OCI-LY1 (cell line): Measurements from ENCODE around the gene SOX5.

ENCODE experiments used
- EZH2 ChIP-seq: fragments of 200-600 bp; sonication (generic), shearing (Covaris generic); IDR thresholded peaks from 2 replicates; pipeline ENCODE4 v1.8.0; 2017; ENCODE audit warnings: borderline replicate concordance, mixed run types, mild to moderate bottlenecking, antibody characterized with exemption, low read length, moderate library complexity, mixed read lengths
- TF ChIP-seq, protein P1 (sequence below): fragments of 200-600 bp; sonication (generic), shearing (Covaris generic); IDR thresholded peaks from 2 replicates; pipeline ENCODE4 v1.5.1; 2017; ENCODE audit warnings: mild to moderate bottlenecking, antibody characterized with exemption, low read length, moderate library complexity, mixed read lengths

DNA sequence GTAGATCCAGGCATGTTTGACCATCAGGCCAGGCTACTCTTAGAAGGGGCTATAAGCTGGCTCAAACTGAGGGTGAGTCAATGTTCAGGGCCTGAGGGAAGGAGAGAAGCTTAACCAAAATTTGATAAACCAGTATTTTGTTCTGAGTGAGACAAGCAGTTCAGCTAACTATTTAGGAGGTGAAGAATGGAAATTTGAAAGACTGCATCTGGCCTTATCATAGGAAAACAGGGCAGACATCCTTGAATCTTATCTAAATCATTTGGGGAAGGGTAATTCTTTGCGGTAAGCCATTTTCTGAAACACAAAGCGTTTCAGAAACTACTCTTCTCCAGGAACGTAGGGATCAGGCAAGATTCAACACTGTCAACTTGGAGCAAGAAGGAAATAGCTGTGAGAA lies 447.2 kb downstream of the SOX5 start:
- TF ChIP-seq, protein P1, sequence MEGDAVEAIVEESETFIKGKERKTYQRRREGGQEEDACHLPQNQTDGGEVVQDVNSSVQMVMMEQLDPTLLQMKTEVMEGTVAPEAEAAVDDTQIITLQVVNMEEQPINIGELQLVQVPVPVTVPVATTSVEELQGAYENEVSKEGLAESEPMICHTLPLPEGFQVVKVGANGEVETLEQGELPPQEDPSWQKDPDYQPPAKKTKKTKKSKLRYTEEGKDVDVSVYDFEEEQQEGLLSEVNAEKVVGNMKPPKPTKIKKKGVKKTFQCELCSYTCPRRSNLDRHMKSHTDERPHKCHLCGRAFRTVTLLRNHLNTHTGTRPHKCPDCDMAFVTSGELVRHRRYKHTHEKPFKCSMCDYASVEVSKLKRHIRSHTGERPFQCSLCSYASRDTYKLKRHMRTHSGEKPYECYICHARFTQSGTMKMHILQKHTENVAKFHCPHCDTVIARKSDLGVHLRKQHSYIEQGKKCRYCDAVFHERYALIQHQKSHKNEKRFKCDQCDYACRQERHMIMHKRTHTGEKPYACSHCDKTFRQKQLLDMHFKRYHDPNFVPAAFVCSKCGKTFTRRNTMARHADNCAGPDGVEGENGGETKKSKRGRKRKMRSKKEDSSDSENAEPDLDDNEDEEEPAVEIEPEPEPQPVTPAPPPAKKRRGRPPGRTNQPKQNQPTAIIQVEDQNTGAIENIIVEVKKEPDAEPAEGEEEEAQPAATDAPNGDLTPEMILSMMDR: no peak
- TF ChIP-seq EZH2: no peak
